H9 (cell line): Measurements from ENCODE around the gene ITGA8. TPM values are rescaled to one million over a fixed set of nuclear protein-coding genes. Genes with fewer than 3 reads are reported as not detected.

Experiments
- DNase-seq: peaks from one replicate; pipeline ENCODE4 v3.0.0-alpha.2; 2017
- H2AFZ ChIP-seq: one replicate; pipeline ENCODE4 v1.6.1; 2013; ENCODE audit warnings: mild to moderate bottlenecking, low read length, control low read depth, moderate library complexity
- H2AK5ac ChIP-seq: 2 replicates; pipeline ENCODE4 v1.6.1; 2013; ENCODE audit warnings: low read length, control low read depth, mixed read lengths; ENCODE audit not compliant: insufficient read length
- H2BK120ac ChIP-seq: one replicate; pipeline ENCODE4 v1.6.1; 2013; ENCODE audit warnings: low read depth, mild to moderate bottlenecking, low read length, control low read depth, inconsistent platforms; ENCODE audit not compliant: poor library complexity, severe bottlenecking
- H2BK12ac ChIP-seq: 2 replicates; pipeline ENCODE4 v1.6.1; 2013; ENCODE audit warnings: low read length, control low read depth, mixed read lengths, low read depth; ENCODE audit not compliant: insufficient read length
- H2BK15ac ChIP-seq: 2 replicates; pipeline ENCODE4 v1.6.1; 2013; ENCODE audit warnings: low read depth, low read length, control low read depth
- H2BK20ac ChIP-seq: one replicate; pipeline ENCODE4 v1.6.1; 2013; ENCODE audit warnings: low read depth, mild to moderate bottlenecking, low read length, control low read depth, inconsistent platforms; ENCODE audit not compliant: poor library complexity, severe bottlenecking
- H2BK5ac ChIP-seq: 2 replicates; pipeline ENCODE4 v1.6.1; 2013; ENCODE audit warnings: low read length, control low read depth, mixed read lengths; ENCODE audit not compliant: insufficient read length
- H3K14ac ChIP-seq: 2 replicates; pipeline ENCODE4 v1.6.1; 2013; ENCODE audit warnings: low read length, control low read depth; ENCODE audit not compliant: insufficient read depth
- H3K18ac ChIP-seq: 2 replicates; pipeline ENCODE4 v1.6.1; 2013; ENCODE audit warnings: low read depth, mild to moderate bottlenecking, mixed read lengths, low read length, control low read depth; ENCODE audit not compliant: insufficient read length
- H3K23ac ChIP-seq: 2 replicates; pipeline ENCODE4 v1.6.1; 2013; ENCODE audit warnings: low read length, control low read depth, mixed read lengths, low read depth; ENCODE audit not compliant: insufficient read length
- H3K23me2 ChIP-seq: 2 replicates; pipeline ENCODE4 v1.6.1; 2013; ENCODE audit warnings: low read depth, mild to moderate bottlenecking, mixed read lengths, low read length, control low read depth; ENCODE audit not compliant: insufficient read length, poor library complexity, severe bottlenecking
- H3K27ac ChIP-seq: 2 replicates; pipeline ENCODE4 v1.5.1; 2013; ENCODE audit warnings: low read length, control low read depth, mixed read lengths, low read depth; ENCODE audit not compliant: insufficient read length
- H3K27me3 ChIP-seq: 2 replicates; pipeline ENCODE4 v1.6.1; 2013; ENCODE audit warnings: low read length, control low read depth, inconsistent platforms; ENCODE audit not compliant: insufficient read depth
- H3K4ac ChIP-seq: 2 replicates; pipeline ENCODE4 v1.6.1; 2013; ENCODE audit warnings: low read depth, mild to moderate bottlenecking, control low read depth, inconsistent platforms, low read length, moderate library complexity
- H3K4me1 ChIP-seq: 2 replicates; pipeline ENCODE4 v1.6.1; 2013; ENCODE audit warnings: low read length, control low read depth, inconsistent platforms; ENCODE audit not compliant: insufficient read depth
- H3K4me2 ChIP-seq: 2 replicates; pipeline ENCODE4 v1.6.1; 2013; ENCODE audit warnings: low read length, control low read depth, mixed read lengths; ENCODE audit not compliant: insufficient read length, insufficient read depth
- H3K56ac ChIP-seq: 2 replicates; pipeline ENCODE4 v1.6.1; 2013; ENCODE audit warnings: low read depth, mild to moderate bottlenecking, mixed read lengths, low read length, control low read depth; ENCODE audit not compliant: insufficient read length
- H3K79me1 ChIP-seq: 2 replicates; pipeline ENCODE4 v1.6.1; 2013; ENCODE audit warnings: low read depth, mild to moderate bottlenecking, moderate library complexity, low read length, control low read depth, inconsistent platforms; ENCODE audit not compliant: insufficient read depth, poor library complexity, severe bottlenecking
- H3K79me2 ChIP-seq: 2 replicates; pipeline ENCODE4 v1.6.1; 2013; ENCODE audit warnings: low read length, control low read depth, inconsistent platforms; ENCODE audit not compliant: insufficient read depth
- H3K9ac ChIP-seq: 2 replicates; pipeline ENCODE4 v1.6.1; 2013; ENCODE audit warnings: low read length, control low read depth, mixed read lengths; ENCODE audit not compliant: insufficient read length; ENCODE audit errors: extremely low read depth
- H3K9me3 ChIP-seq: one replicate; pipeline ENCODE4 v1.6.1; 2013; ENCODE audit warnings: low read depth, low read length, inconsistent platforms; ENCODE audit not compliant: control insufficient read depth
- H3T11ph ChIP-seq: one replicate; pipeline ENCODE4 v1.6.1; 2013; ENCODE audit warnings: mild to moderate bottlenecking, low read length, control low read depth, inconsistent platforms
- H4K20me1 ChIP-seq: one replicate; pipeline ENCODE4 v1.6.1; 2013; ENCODE audit not compliant: control insufficient read depth, insufficient read length, insufficient read depth
- H4K5ac ChIP-seq: 2 replicates; pipeline ENCODE4 v1.6.1; 2013; ENCODE audit warnings: low read depth, mild to moderate bottlenecking, mixed read lengths, low read length, control low read depth; ENCODE audit not compliant: insufficient read length
- H4K8ac ChIP-seq: replicated peaks from 2 replicates; pipeline ENCODE4 v1.6.1; 2013; ENCODE audit warnings: low read length, control low read depth, mixed read lengths, low read depth; ENCODE audit not compliant: insufficient read length
- H4K91ac ChIP-seq: 2 replicates; pipeline ENCODE4 v1.6.1; 2013; ENCODE audit warnings: low read depth, mild to moderate bottlenecking, moderate library complexity, mixed read lengths, low read length, control low read depth; ENCODE audit not compliant: insufficient read length
- H3K27ac Mint-ChIP-seq, 3 experiments: 2 replicates in 2 of 3; 3 replicates in 1 of 3; pipeline ENCODE4 v1.8.0; 2020 to 2021; ENCODE audit warnings: mixed read lengths in 3 of 3, mild to moderate bottlenecking in 1 of 3, moderate library complexity in 1 of 3
- H3K27me3 Mint-ChIP-seq: 2 replicates; pipeline ENCODE4 v1.8.0; 2021; ENCODE audit warnings: low read depth, mild to moderate bottlenecking, moderate library complexity, mixed read lengths
- H3K36me3 Mint-ChIP-seq, 3 experiments: 2 replicates in 2 of 3; 3 replicates in 1 of 3; pipeline ENCODE4 v1.8.0; 2020 to 2021; ENCODE audit warnings: low read depth in 3 of 3, mixed read lengths in 3 of 3; ENCODE audit not compliant: insufficient read depth in 1 of 3
- H3K4me1 Mint-ChIP-seq, 2 experiments: 2 replicates each; pipeline ENCODE4 v1.8.0; 2020; ENCODE audit warnings: mixed read lengths in 2 of 2
- H3K4me3 Mint-ChIP-seq, 2 experiments: 2 replicates in 1 of 2; 3 replicates in 1 of 2; pipeline ENCODE4 v1.8.0; 2020 to 2021; ENCODE audit warnings: mild to moderate bottlenecking in 2 of 2, mixed read lengths in 2 of 2, moderate library complexity in 1 of 2
- H3K9me3 Mint-ChIP-seq, 2 experiments: 2 replicates in 1 of 2; 3 replicates in 1 of 2; pipeline ENCODE4 v1.8.0; 2020; ENCODE audit warnings: mild to moderate bottlenecking in 2 of 2, mixed read lengths in 2 of 2, moderate library complexity in 1 of 2
- CTCF ChIP-seq: fragments of 200-600 bp; sonication (generic); conservative IDR thresholded peaks from 3 replicates; pipeline ENCODE4 v1.8.0; 2021; ENCODE audit warnings: antibody characterized with exemption, mild to moderate bottlenecking
- WGBS: extraction: QIAGEN DNeasy Blood & Tissue Kit; methylation state at CpG from one replicate; pipeline ENCODE4 v1.1.7; 2013; ENCODE audit warnings: missing lambda C conversion rate, low lambda C conversion rate, mixed read lengths; ENCODE audit not compliant: insufficient read length; ENCODE audit errors: extremely low coverage; 5-methylcytosine and 5-hydroxymethylcytosine counted together
- total RNA-seq: library from RNA; stranded (reverse); gene quantifications from 2 replicates; pipeline ENCODE4 v1.2.1, GENCODE V29; 2021

The ITGA8 gene
- total RNA-seq, 1 experiment from 2014 or later, result not detected

DNA sequence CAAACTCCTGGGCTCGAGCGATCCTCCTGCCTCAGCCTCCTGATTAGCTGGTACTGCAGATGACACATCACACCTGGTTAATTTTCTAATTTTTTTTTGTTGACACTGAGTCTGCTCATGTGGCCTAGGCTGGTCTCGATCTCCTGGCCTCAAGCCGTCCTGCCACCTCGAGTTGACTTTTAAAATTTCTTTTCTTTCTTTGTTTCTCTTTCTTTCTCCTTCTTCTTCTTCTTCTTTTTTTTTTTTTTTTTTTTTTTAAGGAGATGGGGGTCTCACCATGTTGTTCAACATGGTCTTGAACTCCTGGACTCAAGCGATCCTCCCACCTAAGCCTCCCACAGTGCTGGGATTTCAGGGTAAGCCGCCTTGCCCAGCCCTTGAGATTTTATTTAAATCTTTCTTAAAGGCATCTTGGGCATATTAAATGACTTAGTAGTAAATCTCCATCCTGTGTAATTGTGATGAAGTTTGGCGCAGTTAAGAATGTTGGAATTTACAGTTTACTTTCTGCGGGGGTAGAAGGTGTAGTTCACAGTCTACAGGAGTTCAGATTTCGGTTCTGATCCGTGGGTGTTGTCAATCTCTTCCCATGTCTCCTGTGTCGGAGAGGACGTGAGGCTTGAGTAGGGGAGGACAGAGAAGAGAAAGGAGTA, 1.0 kb upstream of the ITGA8 start:
- no peak overlapping the region for H3K56ac ChIP-seq
- no peaks in the 10 kb centered on the region for H3K79me2 ChIP-seq
- peaks cover 13 to 17% of the 10 kb centered on the region in 2 experiments for H3K4me1 Mint-ChIP-seq
- H3K4me3 Mint-ChIP-seq, result peak overlapping the region in 1 of 2 experiments; percentile 81; a peak in 3 of 5 replicates
- H3K36me3 Mint-ChIP-seq, result peaks cover 0 to 2% (median 0%) of the 10 kb centered on the region in 3 experiments; a peak in 1 of 7 replicates
- no peak overlapping the region for H2BK5ac ChIP-seq
- no peak overlapping the region for H3K14ac ChIP-seq
- no peak overlapping the region for H3K9ac ChIP-seq
- no peaks in the 10 kb centered on the region for H4K20me1 ChIP-seq
- no peak overlapping the region for H4K91ac ChIP-seq
- no CpG with 5 or more reads among the region's 13 CpGs for WGBS
- no peak overlapping the region for H2BK15ac ChIP-seq
- H2AK5ac ChIP-seq, result no peak overlapping the region
- H3K4me2 ChIP-seq, result no peak overlapping the region
- H3K4me1 ChIP-seq, result no peaks in the 10 kb centered on the region
- DNase-seq, result no peak
- no peak overlapping the region for H3K4ac ChIP-seq
- peaks cover 65% of the 10 kb centered on the region for H3K27me3 Mint-ChIP-seq
- H3K9me3 ChIP-seq, result no peaks in the 10 kb centered on the region
- H2BK20ac ChIP-seq, result no peak overlapping the region
- H3K79me1 ChIP-seq, result no peaks in the 10 kb centered on the region
- H3K18ac ChIP-seq, result no peak overlapping the region
- H3K9me3 Mint-ChIP-seq, result no peaks in the 10 kb centered on the region
- peaks cover 10% of the 10 kb centered on the region for H3K23me2 ChIP-seq
- no peak overlapping the region for H3K27ac Mint-ChIP-seq
- H2AFZ ChIP-seq, result no peak overlapping the region
- no peak overlapping the region for H4K5ac ChIP-seq
- no peak overlapping the region for H3K23ac ChIP-seq
- no peak overlapping the region for H3T11ph ChIP-seq
- H2BK120ac ChIP-seq, result no peak overlapping the region
- H2BK12ac ChIP-seq, result no peak overlapping the region
- no peak overlapping the region for H3K27ac ChIP-seq
- no peak overlapping the region for H4K8ac ChIP-seq
- TF ChIP-seq CTCF, result no peak
- peaks cover 16% of the 10 kb centered on the region for H3K27me3 ChIP-seq
